T1000 (cell line): ENCODE results near the gene ZDHHC13.

ENCODE experiments used
- DNase-seq: peaks from one replicate; lab custom pipeline; 2025; ENCODE audit warnings: mixed read lengths; lab: John Stamatoyannopoulos, UW

Gene ZDHHC13

GRCh38 chr11:19173004-19173689 lies 56.2 kb downstream of the ZDHHC13 start:
- no peak for DNase-seq

- no peak for DNase-seq
Measured at GRCh38 chr11:19173964-19174638, 57.1 kb downstream of the ZDHHC13 start.

- DNase-seq = no peak
Measured at GRCh38 chr11:19176629-19177186, 59.7 kb downstream of the ZDHHC13 start.

GRCh38 chr11:19181531-19182261 lies 64.7 kb downstream of the ZDHHC13 start:
- no peak for DNase-seq

GRCh38 chr11:19183646-19184045 lies 66.7 kb downstream of the ZDHHC13 start:
- DNase-seq = no peak

GRCh38 chr11:19185036-19185435 lies 68.1 kb downstream of the ZDHHC13 start:
- no peak for DNase-seq

GRCh38 chr11:19185516-19186052 lies 68.6 kb downstream of the ZDHHC13 start:
- no peak for DNase-seq

GRCh38 chr11:19187114-19187832 lies 70.3 kb downstream of the ZDHHC13 start:
- DNase-seq = no peak

GRCh38 chr11:19187833-19188258 lies 70.9 kb downstream of the ZDHHC13 start:
- DNase-seq = no peak

- DNase-seq = no peak
Measured at GRCh38 chr11:19191530-19192169, 74.7 kb downstream of the ZDHHC13 start.

GRCh38 chr11:19193916-19194315 lies 76.9 kb downstream of the ZDHHC13 start:
- DNase-seq = no peak

GRCh38 chr11:19194620-19195308 lies 77.8 kb downstream of the ZDHHC13 start:
- DNase-seq = no peak

GRCh38 chr11:19196432-19196831 lies 79.5 kb downstream of the ZDHHC13 start:
- no peak for DNase-seq

GRCh38 chr11:19199048-19199447 lies 82.1 kb downstream of the ZDHHC13 start:
- DNase-seq = no peak

GRCh38 chr11:19199771-19200170 lies 82.8 kb downstream of the ZDHHC13 start:
- DNase-seq = no peak

- DNase-seq = no peak
Measured at GRCh38 chr11:19200410-19201201, 83.6 kb downstream of the ZDHHC13 start.

- DNase-seq = no peak
Measured at GRCh38 chr11:19201737-19202605, 85.0 kb downstream of the ZDHHC13 start, which contains the start of gene CSRP3. CSRP3 (minus strand) TSS chr11:19201983; CDS start chr11:19192448, 9,535 bp downstream.

GRCh38 chr11:19204836-19205235 lies 87.9 kb downstream of the ZDHHC13 start:
- DNase-seq = no peak

- no peak for DNase-seq
Measured at GRCh38 chr11:19208181-19208580, 91.2 kb downstream of the ZDHHC13 start.
